Esophagus (tissue), 2 donors: ENCODE measurements around the gene PRKCH. TPM values are rescaled to one million over a fixed set of nuclear protein-coding genes. Genes with fewer than 3 reads are reported as not detected.
A peak's percentile ranks its signal among the peaks of the same experiment; 100 is the strongest.

Experiments used
- H3K27ac ChIP-seq, 2 donors: one replicate each; pipeline ENCODE4 v1.5.1; 2013; ENCODE audit warnings: low read depth in 2 of 2, mild to moderate bottlenecking in 2 of 2, inconsistent platforms in 1 of 2, low read length in 1 of 2, moderate library complexity in 1 of 2
- H3K27me3 ChIP-seq, 2 donors: one replicate each; pipeline ENCODE4 v1.6.1; 2013; ENCODE audit warnings: low read length in 2 of 2, control low read depth in 1 of 2, mild to moderate bottlenecking in 1 of 2; ENCODE audit not compliant: insufficient read depth in 2 of 2, control insufficient read depth in 1 of 2
- H3K36me3 ChIP-seq, 2 donors: one replicate each; pipeline ENCODE4 v1.6.1; 2013; ENCODE audit warnings: low read length in 1 of 2; ENCODE audit not compliant: control insufficient read depth in 2 of 2, insufficient read depth in 2 of 2
- H3K4me1 ChIP-seq, 2 donors: one replicate each; pipeline ENCODE4 v1.6.1; 2013; ENCODE audit warnings: low read length in 1 of 2; ENCODE audit not compliant: control insufficient read depth in 2 of 2, insufficient read depth in 2 of 2
- H3K4me3 ChIP-seq, 2 donors: one replicate each; pipeline ENCODE4 v1.5.1; 2013; ENCODE audit warnings: low read length in 2 of 2, mild to moderate bottlenecking in 2 of 2, low read depth in 1 of 2, moderate library complexity in 1 of 2
- H3K9me3 ChIP-seq, 2 donors: one replicate each; pipeline ENCODE4 v1.6.1; 2013; ENCODE audit warnings: mild to moderate bottlenecking in 2 of 2, low read depth in 1 of 2, low read length in 1 of 2, moderate library complexity in 1 of 2; ENCODE audit not compliant: control insufficient read depth in 2 of 2, insufficient read depth in 1 of 2
- WGBS, 2 donors: extraction: QIAGEN DNeasy Blood & Tissue Kit; methylation state at CpG; one replicate each; pipeline ENCODE4 v1.1.7; 2013; 5-methylcytosine and 5-hydroxymethylcytosine counted together
- polyA plus RNA-seq, 2 donors: library from polyadenylated mRNA; stranded (reverse); fragments of 200-250 nt; gene quantifications; one replicate each; pipeline ENCODE4 v1.2.3, GENCODE V29; 2013
- donor health status: healthy with polysubstance abuse.
- donor health status: Bipolar disorder and iron deficiency.

PRKCH gene
- polyA plus RNA-seq: 10 to 100 TPM; 17.3 to 17.6 TPM

DNA sequence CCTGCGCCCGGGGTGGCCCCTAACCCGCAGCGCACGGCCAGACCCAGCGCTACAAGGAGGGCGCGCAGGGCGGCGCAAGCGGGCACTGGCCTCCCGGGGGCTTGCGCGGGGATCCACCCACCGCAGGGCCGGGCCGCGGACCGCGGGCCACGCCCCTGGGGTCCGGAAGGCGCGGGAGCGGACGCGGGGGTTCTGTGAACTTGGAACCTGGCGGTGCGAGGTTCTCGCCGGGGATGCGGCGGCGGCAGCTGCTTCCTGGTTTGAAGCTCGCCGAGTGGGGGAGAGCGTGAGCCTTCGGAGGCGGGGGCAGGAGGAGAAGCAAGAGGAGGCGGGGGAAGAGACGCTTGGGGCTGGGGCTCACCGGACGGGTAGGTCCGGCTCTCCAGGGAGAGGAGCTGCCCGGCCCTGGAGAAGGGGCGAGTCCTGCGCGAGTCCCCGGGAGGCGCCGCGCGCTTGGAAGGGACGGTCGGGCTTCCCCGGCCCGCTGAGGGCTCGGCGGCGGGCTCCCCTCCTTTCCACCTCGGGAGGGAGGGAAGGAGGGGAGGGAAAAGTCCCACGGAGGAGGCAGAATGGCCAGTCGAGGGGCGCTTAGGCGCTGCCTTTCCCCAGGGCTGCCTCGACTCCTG, at the start of gene PRKCH:
PRKCH (plus strand) TSS at position 195 of the 626 bp plus-strand sequence. CDS start 523 bp downstream, outside the sequence.
- peak within 1 kb of the TSS; percentile 57 to 80 for H3K4me3 ChIP-seq
- H3K4me1 ChIP-seq: no peaks in the 10 kb centered on the region
- H3K9me3 ChIP-seq: no peaks in the 10 kb centered on the region
- H3K36me3 ChIP-seq: peaks cover 0 to 2% of the 10 kb centered on the region in 2 donors
- no peaks in the 10 kb centered on the region for H3K27me3 ChIP-seq
- H3K27ac ChIP-seq: peak within 1 kb of the TSS; percentile 94 to 99
- 1% methylated on average over 46 to 66 of the region's 66 CpGs for WGBS, 2 donors

GRCh38 chr14:61277232-61277631, 44.1 kb upstream of the PRKCH start:
- H3K27ac ChIP-seq: no peak overlapping the region

GRCh38 chr14:61277784-61278183, 43.6 kb upstream of the PRKCH start:
- no peaks in the 10 kb centered on the region for H3K36me3 ChIP-seq
- WGBS, 2 donors: 37 to 46% methylated on average over 4 of the region's 4 CpGs
- peaks cover 0 to 4% of the 10 kb centered on the region in 2 donors for H3K4me1 ChIP-seq

More at GRCh38 chr14:61277232-61277631, 44.1 kb upstream of the PRKCH start:
- WGBS, 2 donors: 34% methylated on average over 1 of the region's 1 CpG
- Histone ChIP-seq H3K4me3 (no peak overlapping the region), H3K9me3 (no peaks in the 10 kb centered on the region), H3K36me3 (no peaks in the 10 kb centered on the region), H3K4me1 (peaks cover 0 to 4% of the 10 kb centered on the region in 2 donors), H3K27me3 (no peaks in the 10 kb centered on the region)

DNA sequence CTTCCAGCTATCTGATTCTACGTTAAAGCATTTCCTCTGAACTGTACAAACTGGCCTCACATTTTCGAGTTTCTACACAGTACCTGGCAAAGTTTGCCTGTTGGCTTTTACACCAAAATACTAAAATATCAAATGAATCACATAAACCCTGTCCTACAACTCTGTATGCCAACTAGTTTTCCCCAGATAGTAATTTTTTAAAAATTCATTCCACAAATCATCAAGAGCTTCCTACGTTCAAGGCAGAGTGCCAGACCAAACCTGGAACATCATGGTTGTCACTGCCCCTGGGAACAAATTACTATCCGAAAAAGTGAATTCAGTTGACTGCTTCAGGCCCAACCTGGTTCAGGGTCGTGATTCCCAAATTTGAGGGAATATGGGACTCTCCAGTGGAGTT, 42.3 kb upstream of the PRKCH start:
- no peaks in the 10 kb centered on the region for H3K36me3 ChIP-seq
- peaks cover 0 to 4% of the 10 kb centered on the region in 2 donors for H3K4me1 ChIP-seq
- no peak overlapping the region for H3K27ac ChIP-seq
- H3K27me3 ChIP-seq: no peaks in the 10 kb centered on the region
- no peaks in the 10 kb centered on the region for H3K9me3 ChIP-seq
- 37 to 48% methylated on average over 5 of the region's 5 CpGs for WGBS, 2 donors
- peak overlapping the region in 1 of 2 donors; percentile 63 for H3K4me3 ChIP-seq

More at GRCh38 chr14:61277784-61278183, 43.6 kb upstream of the PRKCH start:
- Histone ChIP-seq H3K27me3 (no peaks in the 10 kb centered on the region), H3K27ac (no peak overlapping the region), H3K9me3 (no peaks in the 10 kb centered on the region), H3K4me3 (no peak overlapping the region)

GRCh38 chr14:61280092-61280525, 41.3 kb upstream of the PRKCH start:
- Histone ChIP-seq H3K27me3 (no peaks in the 10 kb centered on the region), H3K4me1 (peaks cover 0 to 4% of the 10 kb centered on the region in 2 donors), H3K9me3 (no peaks in the 10 kb centered on the region), H3K36me3 (no peaks in the 10 kb centered on the region), H3K27ac (peak overlapping the region; percentile 95 to 98), H3K4me3 (peak overlapping the region; percentile 63 to 89)
- WGBS, 2 donors: 8 to 11% methylated on average over 47 of the region's 47 CpGs

DNA sequence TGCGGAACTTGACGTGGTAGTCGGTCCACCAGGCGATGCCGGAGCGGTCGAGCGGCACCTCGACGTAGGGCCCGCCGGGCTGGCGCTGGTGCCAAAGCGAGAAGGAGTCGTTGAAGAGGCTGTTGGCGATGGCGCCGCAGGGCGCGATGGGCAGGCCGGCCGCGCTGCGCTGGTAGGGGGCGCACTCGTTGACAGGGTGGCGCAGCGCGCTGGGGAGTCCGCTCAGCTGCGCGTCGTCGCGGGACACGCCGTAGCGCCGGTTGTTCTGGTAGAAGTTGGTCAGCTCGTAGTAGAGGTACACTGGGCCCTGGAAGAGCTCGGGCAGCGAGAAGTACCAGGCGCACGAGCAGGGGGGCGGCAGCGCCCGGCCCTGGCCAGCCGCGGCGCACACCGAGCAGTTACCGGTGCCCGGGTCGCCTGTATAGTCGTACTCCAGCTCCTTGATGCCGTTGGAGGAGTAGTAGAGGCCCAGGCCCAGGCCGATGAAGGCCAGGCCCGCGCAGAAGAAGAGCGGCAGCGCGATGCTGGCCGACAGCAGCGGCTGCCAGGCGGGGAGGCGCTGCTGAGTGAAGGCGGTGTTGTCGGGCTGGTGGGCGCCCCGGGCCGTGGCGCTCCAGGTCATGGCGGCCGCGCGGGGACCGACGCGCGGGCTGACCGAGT, 40.7 kb upstream of the PRKCH start:
- H3K27ac ChIP-seq: peak overlapping the region; percentile 95 to 98
- peak overlapping the region; percentile 63 to 89 for H3K4me3 ChIP-seq
- no peaks in the 10 kb centered on the region for H3K36me3 ChIP-seq
- WGBS, 2 donors: 1% methylated on average over 75 to 81 of the region's 81 CpGs
- no peaks in the 10 kb centered on the region for H3K9me3 ChIP-seq
- H3K4me1 ChIP-seq: peaks cover 0 to 4% of the 10 kb centered on the region in 2 donors
- H3K27me3 ChIP-seq: no peaks in the 10 kb centered on the region

- WGBS, 2 donors: 11 to 14% methylated on average over 36 to 43 of the region's 43 CpGs
- peak within 1 kb of the TSS; percentile 63 to 89 for H3K4me3 ChIP-seq
- peaks cover 0 to 4% of the 10 kb centered on the region in 2 donors for H3K4me1 ChIP-seq
- H3K27ac ChIP-seq: peak within 1 kb of the TSS; percentile 95 to 98
- H3K36me3 ChIP-seq: no peaks in the 10 kb centered on the region
- no peaks in the 10 kb centered on the region for H3K27me3 ChIP-seq
- no peaks in the 10 kb centered on the region for H3K9me3 ChIP-seq
Observed at GRCh38 chr14:61281186-61281947, 40.0 kb upstream of the PRKCH start, which contains the start of gene TMEM30B. TMEM30B (minus strand) TSS chr14:61281338; CDS start chr14:61281147, 191 bp downstream.

- 27 to 36% methylated on average over 1 of the region's 1 CpG for WGBS, 2 donors
- Histone ChIP-seq H3K4me3 (peak overlapping the region in 1 of 2 donors; percentile 63), H3K27ac (no peak overlapping the region), H3K4me1 (peaks cover 0 to 4% of the 10 kb centered on the region in 2 donors), H3K27me3 (no peaks in the 10 kb centered on the region), H3K36me3 (no peaks in the 10 kb centered on the region), H3K9me3 (no peaks in the 10 kb centered on the region)
Observed at GRCh38 chr14:61281948-61282275, 39.5 kb upstream of the PRKCH start.

- H3K4me1 ChIP-seq: peaks cover 0 to 4% of the 10 kb centered on the region in 2 donors
- H3K9me3 ChIP-seq: no peaks in the 10 kb centered on the region
- WGBS, 2 donors: 83 to 87% methylated on average over 2 of the region's 2 CpGs
- no peak overlapping the region for H3K27ac ChIP-seq
- H3K4me3 ChIP-seq: no peak overlapping the region
- no peaks in the 10 kb centered on the region for H3K36me3 ChIP-seq
- H3K27me3 ChIP-seq: no peaks in the 10 kb centered on the region
Observed at GRCh38 chr14:61282746-61283145, 38.6 kb upstream of the PRKCH start.
